ENCODE data around the gene NINL. TPM values are rescaled to one million over a fixed set of nuclear protein-coding genes. Genes with fewer than 3 reads are reported as not detected.

NINL gene
- total RNA-seq, 1 donor from 2014 or later: 5.0 TPM

- FAIRE-seq (no peak), DNase-seq (ENCODE audit: low read depth) (no peak)
- Histone ChIP-seq H3K36me3 (ENCODE audit: control insufficient read depth, insufficient read depth, low read length) (no peaks in the 10 kb centered on the region), H3K27me3 (ENCODE audit: control insufficient read depth, insufficient read depth, low read length) (no peaks in the 10 kb centered on the region), H3K4me3 (ENCODE audit: low read depth, low read length) (no peak overlapping the region)
- TF ChIP-seq, protein P1, sequence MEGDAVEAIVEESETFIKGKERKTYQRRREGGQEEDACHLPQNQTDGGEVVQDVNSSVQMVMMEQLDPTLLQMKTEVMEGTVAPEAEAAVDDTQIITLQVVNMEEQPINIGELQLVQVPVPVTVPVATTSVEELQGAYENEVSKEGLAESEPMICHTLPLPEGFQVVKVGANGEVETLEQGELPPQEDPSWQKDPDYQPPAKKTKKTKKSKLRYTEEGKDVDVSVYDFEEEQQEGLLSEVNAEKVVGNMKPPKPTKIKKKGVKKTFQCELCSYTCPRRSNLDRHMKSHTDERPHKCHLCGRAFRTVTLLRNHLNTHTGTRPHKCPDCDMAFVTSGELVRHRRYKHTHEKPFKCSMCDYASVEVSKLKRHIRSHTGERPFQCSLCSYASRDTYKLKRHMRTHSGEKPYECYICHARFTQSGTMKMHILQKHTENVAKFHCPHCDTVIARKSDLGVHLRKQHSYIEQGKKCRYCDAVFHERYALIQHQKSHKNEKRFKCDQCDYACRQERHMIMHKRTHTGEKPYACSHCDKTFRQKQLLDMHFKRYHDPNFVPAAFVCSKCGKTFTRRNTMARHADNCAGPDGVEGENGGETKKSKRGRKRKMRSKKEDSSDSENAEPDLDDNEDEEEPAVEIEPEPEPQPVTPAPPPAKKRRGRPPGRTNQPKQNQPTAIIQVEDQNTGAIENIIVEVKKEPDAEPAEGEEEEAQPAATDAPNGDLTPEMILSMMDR (IDR thresholded peaks at IDR 0.05; ENCODE audit: insufficient read depth, low read length, severe bottlenecking): no peak
Observed at GRCh38 chr20:25546048-25546447, 39.3 kb downstream of the NINL start.

DNA sequence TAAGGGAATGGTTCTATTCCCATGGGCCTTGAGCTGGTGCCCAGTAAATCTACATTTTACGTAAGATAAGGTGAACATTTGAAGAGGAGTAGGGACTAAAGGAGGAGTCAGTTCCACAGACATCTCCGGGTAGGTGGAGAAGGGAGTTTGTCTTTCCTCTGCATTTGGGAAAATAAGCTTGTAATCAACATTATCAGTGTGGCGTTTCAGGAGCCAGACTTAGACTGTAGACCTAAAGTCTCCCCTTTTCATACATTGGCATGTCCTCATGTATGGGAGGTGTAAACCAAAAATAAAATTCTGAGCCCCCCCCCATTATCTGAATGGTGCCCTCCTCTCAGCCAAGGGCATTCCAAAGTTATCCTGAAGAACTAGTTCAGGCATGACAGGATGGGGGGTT is 40.2 kb downstream of the NINL start:
- TF ChIP-seq, protein P1 (IDR thresholded peaks at IDR 0.05; ENCODE audit: insufficient read depth, low read length, severe bottlenecking): no peak
- no peak for FAIRE-seq
- Histone ChIP-seq H3K4me3 (ENCODE audit: low read depth, low read length) (no peak overlapping the region), H3K27me3 (ENCODE audit: control insufficient read depth, insufficient read depth, low read length) (no peaks in the 10 kb centered on the region), H3K36me3 (ENCODE audit: control insufficient read depth, insufficient read depth, low read length) (no peaks in the 10 kb centered on the region)
- DNase-seq (ENCODE audit: low read depth): no peak

DNA sequence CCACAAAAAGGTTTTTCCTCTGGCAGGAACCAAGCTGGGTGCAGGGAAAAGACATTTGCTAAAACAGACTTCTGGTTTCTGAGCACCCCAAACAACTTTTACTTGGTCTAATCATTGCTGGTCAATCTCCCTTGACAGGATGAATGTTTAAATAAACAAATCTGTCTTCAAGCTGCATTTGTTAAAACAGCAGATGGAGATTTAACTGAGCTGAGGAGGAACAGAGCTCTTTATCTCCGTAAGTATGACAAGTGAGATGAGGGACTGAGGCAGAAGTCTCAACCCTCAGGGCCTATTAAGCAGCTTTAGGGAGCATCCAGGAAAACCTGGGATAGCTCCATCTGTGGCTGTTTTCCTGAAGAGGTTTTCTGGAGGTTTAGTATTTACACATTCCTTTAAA is 40.6 kb downstream of the NINL start:
- H3K27me3 ChIP-seq (ENCODE audit: control insufficient read depth, insufficient read depth, low read length): no peaks in the 10 kb centered on the region
- H3K36me3 ChIP-seq (ENCODE audit: control insufficient read depth, insufficient read depth, low read length): no peaks in the 10 kb centered on the region
- FAIRE-seq: no peak
- TF ChIP-seq, protein P1 (IDR thresholded peaks at IDR 0.05; ENCODE audit: insufficient read depth, low read length, severe bottlenecking): no peak
- no peak for DNase-seq (ENCODE audit: low read depth)
- H3K4me3 ChIP-seq (ENCODE audit: low read depth, low read length): no peak overlapping the region

DNA sequence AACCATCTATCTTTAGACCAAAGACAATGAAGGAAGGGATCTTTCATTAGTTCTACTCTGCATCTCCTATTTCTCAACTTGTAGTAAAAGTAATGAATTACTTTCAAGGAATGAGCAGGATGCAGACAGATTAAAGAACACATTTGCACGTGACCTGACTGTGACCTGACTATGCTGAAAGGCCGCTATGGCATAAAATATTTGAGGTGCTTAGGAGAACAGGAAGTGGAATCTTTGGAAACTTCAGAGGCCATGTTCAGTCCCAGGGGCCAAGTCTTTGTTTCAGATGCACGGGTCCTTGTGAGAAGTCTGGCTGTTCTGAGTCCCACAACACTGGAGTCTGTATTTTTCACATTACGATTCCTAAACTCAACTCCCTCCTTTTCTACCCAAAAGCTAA is 41.0 kb downstream of the NINL start:
- DNase-seq (ENCODE audit: low read depth) (no peak), FAIRE-seq (no peak)
- no peaks in the 10 kb centered on the region for H3K36me3 ChIP-seq (ENCODE audit: control insufficient read depth, insufficient read depth, low read length)
- H3K4me3 ChIP-seq (ENCODE audit: low read depth, low read length): no peak overlapping the region
- H3K27me3 ChIP-seq (ENCODE audit: control insufficient read depth, insufficient read depth, low read length): no peaks in the 10 kb centered on the region
- TF ChIP-seq, protein P1 (IDR thresholded peaks at IDR 0.05; ENCODE audit: insufficient read depth, low read length, severe bottlenecking): no peak

DNA sequence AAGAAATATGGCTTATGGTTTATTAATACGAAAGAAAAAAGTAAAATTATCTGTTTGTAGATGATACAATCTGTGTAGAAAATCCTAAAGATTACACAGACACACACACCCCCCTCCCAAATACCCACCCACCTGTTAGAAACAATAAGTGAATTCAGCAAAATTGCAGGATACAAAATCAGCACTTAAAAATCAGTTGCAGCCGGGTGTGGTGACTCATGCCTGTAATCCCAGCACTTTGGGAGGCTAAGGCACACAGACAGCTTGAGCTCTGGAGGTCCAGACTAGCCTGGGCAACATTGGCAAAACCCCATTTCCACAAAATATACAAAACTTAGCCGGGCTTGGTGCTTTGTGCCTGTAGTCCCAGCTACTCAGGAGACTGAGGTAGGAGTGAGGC is 42.3 kb downstream of the NINL start:
- Histone ChIP-seq H3K27me3 (ENCODE audit: control insufficient read depth, insufficient read depth, low read length) (no peaks in the 10 kb centered on the region), H3K4me3 (ENCODE audit: low read depth, low read length) (no peak overlapping the region), H3K36me3 (ENCODE audit: control insufficient read depth, insufficient read depth, low read length) (no peaks in the 10 kb centered on the region)
- FAIRE-seq: no peak
- peak; percentile 38 for DNase-seq (ENCODE audit: low read depth)
- TF ChIP-seq, protein P1 (IDR thresholded peaks at IDR 0.05; ENCODE audit: insufficient read depth, low read length, severe bottlenecking): no peak

DNA sequence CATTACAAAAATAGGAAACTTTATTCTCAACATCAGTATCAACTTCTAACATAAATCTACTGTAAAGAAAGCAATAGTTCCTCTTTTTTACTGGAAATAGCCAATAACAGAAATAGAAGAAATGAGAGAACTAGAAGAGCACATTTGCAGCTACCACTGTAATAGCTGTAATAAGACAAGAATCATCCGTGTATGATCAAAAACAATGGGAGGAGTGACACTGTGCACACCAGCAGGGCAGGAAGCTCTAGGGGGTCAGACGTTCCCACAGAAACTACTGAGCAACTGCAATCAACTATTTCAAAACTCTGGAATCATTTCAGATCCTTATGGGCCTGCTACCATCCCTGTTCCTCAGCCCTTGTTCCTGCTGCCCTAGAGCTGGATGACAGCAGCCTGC is 43.7 kb downstream of the NINL start:
- DNase-seq (ENCODE audit: low read depth): no peak
- no peak overlapping the region for H3K4me3 ChIP-seq (ENCODE audit: low read depth, low read length)
- FAIRE-seq: no peak
- H3K36me3 ChIP-seq (ENCODE audit: control insufficient read depth, insufficient read depth, low read length): no peaks in the 10 kb centered on the region
- TF ChIP-seq, protein P1 (IDR thresholded peaks at IDR 0.05; ENCODE audit: insufficient read depth, low read length, severe bottlenecking): no peak
- H3K27me3 ChIP-seq (ENCODE audit: control insufficient read depth, insufficient read depth, low read length): no peaks in the 10 kb centered on the region

Measured in bronchial epithelial cell (primary cell).